Activated CD8-positive, alpha-beta memory T cell treated with anti-CD3 and anti-CD28 coated beads for 48 hours (primary cell): ENCODE data around the gene ADAM11.
A peak's percentile ranks its signal among the peaks of the same experiment; 100 is the strongest.

Experiments used
- DNase-seq, 3 experiments: peaks; one replicate each; pipeline ENCODE4 v3.0.0-alpha.2; 2020; ENCODE audit warnings: low read depth in 2 of 3, low spot score in 2 of 3

ADAM11 gene

DNA sequence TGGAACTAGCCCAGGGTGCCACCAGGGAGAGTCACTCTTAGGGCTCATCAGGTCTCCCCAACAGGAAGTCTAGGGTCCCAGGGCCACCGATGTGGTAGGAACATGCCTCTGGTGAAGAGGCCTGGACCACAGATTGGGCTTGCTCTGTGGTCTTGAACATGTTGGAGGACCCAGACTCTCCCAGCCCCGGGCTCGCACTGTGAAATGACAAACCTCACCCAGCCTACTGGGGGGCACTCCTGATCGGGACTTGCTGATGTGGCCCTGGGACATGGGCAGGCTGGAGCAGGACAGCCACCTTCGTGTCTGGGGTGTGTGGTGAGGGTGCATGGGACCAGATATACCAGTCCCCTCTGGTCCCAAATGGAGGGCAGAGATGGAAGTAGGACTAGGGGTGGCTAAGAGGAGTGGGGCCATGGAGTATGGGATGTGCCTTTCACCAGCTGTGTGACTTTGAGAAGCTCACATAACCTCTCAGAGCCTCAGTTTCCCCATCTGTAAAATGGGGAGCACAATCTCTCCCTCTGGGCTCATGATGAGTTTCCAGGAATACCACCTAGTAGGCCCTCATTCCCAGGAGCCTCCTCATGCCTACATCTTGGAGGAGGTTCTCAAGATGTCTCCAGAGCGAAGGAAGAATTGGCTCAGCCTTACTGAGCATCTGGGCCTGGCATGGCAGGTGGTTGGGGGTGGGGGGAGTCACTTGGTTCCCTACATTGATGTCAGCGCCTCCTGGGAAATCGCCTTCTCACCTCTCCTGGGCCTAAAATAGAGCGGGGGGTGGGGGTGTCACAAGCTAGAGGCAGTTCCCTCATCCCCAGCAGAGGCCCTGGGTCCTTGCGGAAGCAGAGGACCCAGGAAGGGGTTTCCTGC lies 1.5 kb upstream of the ADAM11 start:
- DNase-seq, result no peak

DNA sequence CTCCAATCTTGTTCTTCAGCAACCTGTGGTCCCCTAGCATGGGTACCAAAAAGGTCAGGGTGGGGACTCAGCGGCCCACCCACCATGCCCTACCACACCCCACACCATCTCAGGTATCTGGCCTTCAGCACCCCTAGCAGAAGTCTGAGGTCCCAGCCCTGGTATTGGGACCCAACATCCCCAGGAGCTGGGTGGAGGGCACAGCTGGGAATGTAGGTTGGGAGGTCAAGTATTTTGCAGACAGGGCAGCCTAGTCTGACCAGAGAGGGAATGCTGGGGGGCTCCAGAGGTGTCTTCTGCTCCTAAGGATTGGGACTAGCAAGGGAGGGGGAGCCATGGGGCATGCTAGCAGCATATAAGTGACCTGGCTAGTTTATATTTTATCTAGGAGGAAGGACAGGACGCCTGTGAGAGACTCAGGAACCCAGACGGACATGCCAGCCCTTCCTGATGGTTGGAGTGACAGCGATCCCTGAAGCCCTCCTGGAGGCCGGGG lies 822 bp upstream of the ADAM11 start:
- DNase-seq, result no peak

- DNase-seq, result no peak
Observed at GRCh38 chr17:44759086-44759915, 513 bp downstream of the ADAM11 start.

- no peak for DNase-seq
Observed at GRCh38 chr17:44759916-44760243, 1.1 kb downstream of the ADAM11 start.

DNA sequence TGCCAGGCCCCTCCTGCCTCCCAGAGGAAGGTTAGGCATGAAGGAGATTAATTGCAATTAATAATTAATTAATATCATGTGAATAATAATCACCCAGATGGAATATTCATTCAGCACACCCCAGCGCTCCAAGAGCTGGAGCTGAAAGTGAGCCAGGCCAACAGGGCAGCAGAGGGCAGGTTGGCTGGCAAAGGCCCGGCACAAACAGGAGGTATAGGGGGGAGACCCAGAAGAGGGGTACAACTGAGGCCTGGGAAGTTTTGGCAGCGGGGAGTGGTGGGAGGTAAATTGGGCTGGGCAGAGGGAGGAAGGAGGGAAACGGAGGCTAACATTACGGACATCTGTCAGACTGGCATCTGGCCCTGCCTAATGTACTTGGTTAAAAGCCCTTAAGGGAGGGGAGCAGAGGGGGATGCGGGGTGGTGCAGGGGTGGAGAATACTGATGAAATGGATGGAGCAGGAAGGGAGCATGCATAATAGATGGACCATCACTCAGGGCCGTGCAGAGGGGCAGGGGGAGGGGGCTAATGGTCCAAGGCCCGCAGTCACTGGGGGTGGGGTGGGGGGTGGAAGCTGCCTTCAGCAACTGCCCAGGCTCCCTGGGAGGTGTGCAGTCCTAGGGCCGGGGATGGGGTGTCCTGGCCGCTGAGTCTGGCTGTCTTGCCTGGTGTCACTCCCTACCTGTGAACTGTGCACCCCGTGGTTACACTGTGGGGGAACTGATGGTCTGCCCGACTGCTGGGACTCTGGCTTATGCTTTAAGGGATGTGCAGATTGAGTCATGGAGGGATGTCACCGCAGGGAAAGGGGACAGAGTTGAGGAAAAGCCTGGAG lies 1.9 kb downstream of the ADAM11 start:
- no peak for DNase-seq

DNA sequence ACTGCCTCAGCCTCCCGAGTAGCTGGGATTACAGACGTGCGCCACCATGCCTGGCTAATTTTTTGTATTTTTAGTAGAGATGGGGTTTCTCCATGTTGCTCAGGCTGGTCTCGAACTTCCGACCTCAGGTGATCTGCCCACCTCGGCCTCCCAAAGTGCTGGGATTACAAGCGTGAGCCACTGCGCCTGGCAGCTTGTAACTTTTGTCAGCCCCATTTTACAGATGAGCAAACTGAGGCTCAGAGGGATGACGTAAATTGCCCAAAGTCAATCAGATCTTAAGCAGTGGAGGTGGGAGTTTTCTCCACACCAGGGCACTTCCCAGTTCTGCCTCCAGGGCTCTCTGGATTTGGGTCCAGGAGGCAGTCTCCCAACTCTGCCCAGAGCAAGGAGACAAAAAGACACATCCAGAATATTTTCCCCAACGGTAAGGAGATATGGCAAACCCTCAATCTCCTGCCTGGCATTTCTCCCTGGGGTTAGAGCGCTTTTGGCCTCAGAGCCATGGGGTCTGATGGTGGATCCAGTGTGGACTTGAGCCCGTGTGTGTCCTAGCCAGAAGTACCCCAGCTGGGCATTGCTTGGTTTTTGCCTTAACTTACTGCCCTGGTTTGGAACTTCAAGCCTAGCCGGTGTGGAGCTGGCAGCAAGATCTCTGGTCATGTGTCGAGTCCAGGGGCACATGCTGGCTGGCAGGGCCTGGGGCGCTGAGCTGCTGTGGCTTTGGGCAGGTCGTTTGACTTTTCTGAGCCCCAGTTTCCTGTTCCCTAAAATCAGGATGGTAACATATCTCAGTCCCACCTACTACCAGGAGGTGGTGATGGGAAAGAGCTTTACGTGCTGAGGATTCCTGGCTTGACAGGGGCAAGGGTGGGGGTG lies 3.4 kb downstream of the ADAM11 start:
- no peak for DNase-seq

GRCh38 chr17:44763170-44763569 lies 4.4 kb downstream of the ADAM11 start:
- DNase-seq, result no peak

- no peak for DNase-seq
Observed at GRCh38 chr17:44765965-44766364, 7.2 kb downstream of the ADAM11 start.

- DNase-seq, result no peak
Observed at GRCh38 chr17:44766409-44767038, 7.7 kb downstream of the ADAM11 start.

- no peak for DNase-seq
Observed at GRCh38 chr17:44767493-44767892, 8.7 kb downstream of the ADAM11 start.

- no peak for DNase-seq
Observed at GRCh38 chr17:44768505-44769142, 9.8 kb downstream of the ADAM11 start.

DNA sequence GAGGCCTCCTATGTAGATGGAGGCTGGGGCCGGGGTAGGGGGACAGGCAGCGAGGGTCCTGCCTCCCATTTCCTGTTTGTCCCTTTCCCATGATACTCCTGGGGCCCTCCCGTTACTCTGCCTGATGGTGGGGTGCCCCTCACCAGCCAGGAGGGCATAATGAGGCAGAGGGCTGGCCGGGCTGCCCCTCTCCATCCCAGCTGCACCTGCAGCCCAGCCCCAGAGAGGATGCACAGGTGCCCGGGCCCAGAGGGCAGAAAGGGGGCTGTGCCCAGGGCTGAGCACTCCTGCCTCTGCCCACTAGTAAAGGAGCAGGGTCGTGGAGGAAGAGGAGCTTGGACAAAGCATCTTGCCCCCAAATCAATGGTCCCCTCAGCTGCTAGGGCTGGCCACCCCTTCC lies 10.4 kb downstream of the ADAM11 start:
- no peak for DNase-seq

GRCh38 chr17:44769647-44770084 lies 10.9 kb downstream of the ADAM11 start:
- DNase-seq, result no peak

GRCh38 chr17:44770166-44770925 lies 11.6 kb downstream of the ADAM11 start:
- DNase-seq, result no peak

GRCh38 chr17:44772308-44773045 lies 13.7 kb downstream of the ADAM11 start:
- no peak for DNase-seq

DNA sequence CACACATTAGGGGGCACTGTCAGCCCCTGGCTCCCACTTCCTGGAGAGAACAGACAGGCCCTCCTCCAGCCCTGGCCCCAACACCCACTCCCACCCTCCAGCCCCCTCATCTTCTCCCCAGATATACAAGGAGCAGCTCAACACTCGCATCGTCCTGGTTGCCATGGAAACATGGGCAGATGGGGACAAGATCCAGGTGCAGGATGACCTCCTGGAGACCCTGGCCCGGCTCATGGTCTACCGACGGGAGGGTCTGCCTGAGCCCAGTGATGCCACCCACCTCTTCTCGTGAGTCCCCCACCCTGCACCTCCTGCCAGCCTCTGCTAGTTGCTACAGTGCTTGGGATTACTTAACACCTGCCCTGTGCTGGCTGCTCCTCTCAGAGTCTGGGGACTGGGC lies 14.4 kb downstream of the ADAM11 start:
- DNase-seq, result no peak

DNA sequence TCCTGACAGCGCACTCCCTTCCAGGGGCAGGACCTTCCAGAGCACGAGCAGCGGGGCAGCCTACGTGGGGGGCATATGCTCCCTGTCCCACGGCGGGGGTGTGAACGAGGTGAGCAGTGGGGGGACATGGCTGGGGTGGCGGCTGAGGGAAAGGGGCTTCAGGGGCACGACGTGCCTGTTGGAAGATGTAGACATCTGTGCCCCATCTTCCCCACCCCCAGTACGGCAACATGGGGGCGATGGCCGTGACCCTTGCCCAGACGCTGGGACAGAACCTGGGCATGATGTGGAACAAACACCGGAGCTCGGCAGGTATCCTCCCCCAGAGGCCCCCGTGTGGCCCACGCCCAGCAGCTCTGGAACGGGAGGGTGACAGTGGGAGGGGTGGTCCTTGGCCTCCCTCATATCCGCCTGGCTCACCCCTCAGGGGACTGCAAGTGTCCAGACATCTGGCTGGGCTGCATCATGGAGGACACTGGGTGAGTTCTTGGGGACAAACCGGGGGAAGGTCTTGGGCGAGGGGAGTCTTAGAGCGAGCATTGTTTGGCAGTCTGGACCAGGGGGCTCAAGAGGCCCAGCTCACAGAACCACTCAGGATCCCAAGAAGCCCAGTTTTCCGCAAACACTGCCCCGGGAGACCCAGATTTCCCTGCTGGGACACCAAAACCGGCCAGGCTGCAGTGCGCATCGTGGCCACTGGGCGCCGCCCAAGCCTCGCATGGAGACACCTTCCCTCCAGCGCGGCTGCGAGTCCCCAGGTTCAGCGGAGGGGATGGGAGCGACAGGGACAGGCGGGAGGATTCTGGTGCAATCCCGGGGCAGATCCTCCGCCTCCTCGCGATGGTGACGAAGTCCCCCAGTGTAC lies 15.7 kb downstream of the ADAM11 start:
- DNase-seq, result peak; percentile 72 to 97 (median 84)
